Stimulated activated naive B cell treated with anti-CD40 and anti-IgM and Interleukin-4, amounts not matched to agents 10 μg/mL and 1 μg/mL and 100 μg/mL, for 72 hours (primary cell): ENCODE data around the gene ARHGAP32.

Experiments
- ATAC-seq, 2 donors: fragments of 150-1000 bp; cut with Tn5 transposase; replicated peaks; 2 replicates each; pipeline ENCODE4 v1.10.0; 2021; ENCODE audit warnings: moderate library complexity in 1 of 2
- DNase-seq: peaks from one replicate; pipeline ENCODE4 v3.0.0; 2021
- H3K27ac Mint-ChIP-seq: one replicate; pipeline ENCODE4 v1.8.0; 2022; ENCODE audit warnings: mild to moderate bottlenecking, mixed read lengths
- H3K27me3 Mint-ChIP-seq, 2 donors: one replicate each; pipeline ENCODE4 v1.8.0; 2022; ENCODE audit warnings: mixed read lengths in 2 of 2
- H3K36me3 Mint-ChIP-seq, 2 donors: one replicate each; pipeline ENCODE4 v1.8.0; 2022; ENCODE audit warnings: mixed read lengths in 2 of 2, mild to moderate bottlenecking in 1 of 2
- H3K4me1 Mint-ChIP-seq, 2 donors: one replicate each; pipeline ENCODE4 v1.8.0; 2022; ENCODE audit warnings: mixed read lengths in 2 of 2, mild to moderate bottlenecking in 1 of 2
- H3K4me3 Mint-ChIP-seq, 2 donors: one replicate each; pipeline ENCODE4 v1.8.0; 2022; ENCODE audit warnings: mild to moderate bottlenecking in 2 of 2, mixed read lengths in 2 of 2, moderate library complexity in 1 of 2
- H3K9me3 Mint-ChIP-seq, 2 donors: one replicate each; pipeline ENCODE4 v1.8.0; 2022; ENCODE audit warnings: mixed read lengths in 2 of 2, mild to moderate bottlenecking in 1 of 2

The ARHGAP32 gene

GRCh38 chr11:129115652-129116586 is 76.2 kb downstream of the ARHGAP32 start:
- Mint-ChIP-seq H3K36me3 (peaks cover 3 to 7% of the 10 kb centered on the region in 2 donors), H3K27me3 (no peaks in the 10 kb centered on the region), H3K27ac (no peak overlapping the region), H3K4me1 (no peaks in the 10 kb centered on the region), H3K4me3 (no peak overlapping the region), H3K9me3 (no peaks in the 10 kb centered on the region)
- DNase-seq (no peak), ATAC-seq (no peak)

- no peak overlapping the region for H3K4me3 Mint-ChIP-seq
- H3K4me1 Mint-ChIP-seq, result no peaks in the 10 kb centered on the region
- no peak overlapping the region for H3K27ac Mint-ChIP-seq
- DNase-seq, result no peak
- no peaks in the 10 kb centered on the region for H3K27me3 Mint-ChIP-seq
- no peak for ATAC-seq
- peaks cover 23 to 30% of the 10 kb centered on the region in 2 donors for H3K36me3 Mint-ChIP-seq
- peaks cover 11 to 17% of the 10 kb centered on the region in 2 donors for H3K9me3 Mint-ChIP-seq
These were observed 82.4 kb downstream of the ARHGAP32 start for GRCh38 chr11:129109701-129110100.

GRCh38 chr11:129106788-129107187 is 85.3 kb downstream of the ARHGAP32 start:
- H3K27me3 Mint-ChIP-seq, result no peaks in the 10 kb centered on the region
- H3K36me3 Mint-ChIP-seq, result peaks cover 33 to 37% of the 10 kb centered on the region in 2 donors
- H3K27ac Mint-ChIP-seq, result no peak overlapping the region
- peaks cover 20 to 21% of the 10 kb centered on the region in 2 donors for H3K9me3 Mint-ChIP-seq
- H3K4me3 Mint-ChIP-seq, result no peak overlapping the region
- peaks cover 0 to 6% of the 10 kb centered on the region in 2 donors for H3K4me1 Mint-ChIP-seq
- ATAC-seq (no peak), DNase-seq (no peak)

- Mint-ChIP-seq H3K4me3 (no peak overlapping the region), H3K27me3 (no peaks in the 10 kb centered on the region), H3K4me1 (peaks cover 0 to 13% of the 10 kb centered on the region in 2 donors), H3K9me3 (peaks cover 22 to 26% of the 10 kb centered on the region in 2 donors), H3K27ac (no peak overlapping the region), H3K36me3 (peaks cover 50 to 52% of the 10 kb centered on the region in 2 donors)
- ATAC-seq (peak; percentile 50 to 71), DNase-seq (no peak)
These were observed 89.4 kb downstream of the ARHGAP32 start for GRCh38 chr11:129102756-129103155.

- H3K4me3 Mint-ChIP-seq, result no peak overlapping the region
- DNase-seq, result no peak
- no peak for ATAC-seq
- H3K9me3 Mint-ChIP-seq, result peaks cover 28 to 31% of the 10 kb centered on the region in 2 donors
- peaks cover 0 to 13% of the 10 kb centered on the region in 2 donors for H3K4me1 Mint-ChIP-seq
- H3K36me3 Mint-ChIP-seq, result peaks cover 52 to 56% of the 10 kb centered on the region in 2 donors
- H3K27ac Mint-ChIP-seq, result no peak overlapping the region
- no peaks in the 10 kb centered on the region for H3K27me3 Mint-ChIP-seq
These were observed 89.9 kb downstream of the ARHGAP32 start for GRCh38 chr11:129102225-129102624.

- Mint-ChIP-seq H3K27ac (no peak overlapping the region), H3K9me3 (peaks cover 8 to 12% of the 10 kb centered on the region in 2 donors), H3K36me3 (peaks cover 11 to 15% of the 10 kb centered on the region in 2 donors), H3K4me3 (no peak overlapping the region), H3K4me1 (no peaks in the 10 kb centered on the region), H3K27me3 (no peaks in the 10 kb centered on the region)
- DNase-seq, result no peak
- ATAC-seq, result no peak
These were observed 98.8 kb downstream of the ARHGAP32 start for GRCh38 chr11:129093283-129093682.

- DNase-seq, result no peak
- no peak for ATAC-seq
- Mint-ChIP-seq H3K4me3 (no peak overlapping the region), H3K9me3 (no peaks in the 10 kb centered on the region), H3K27ac (no peak overlapping the region), H3K4me1 (no peaks in the 10 kb centered on the region), H3K36me3 (peaks cover 4 to 11% of the 10 kb centered on the region in 2 donors), H3K27me3 (no peaks in the 10 kb centered on the region)
These were observed 102.1 kb downstream of the ARHGAP32 start for GRCh38 chr11:129090056-129090455.

GRCh38 chr11:129089279-129089678 is 102.8 kb downstream of the ARHGAP32 start:
- H3K27ac Mint-ChIP-seq, result no peak overlapping the region
- no peaks in the 10 kb centered on the region for H3K4me1 Mint-ChIP-seq
- H3K36me3 Mint-ChIP-seq, result peaks cover 8 to 15% of the 10 kb centered on the region in 2 donors
- no peak overlapping the region for H3K4me3 Mint-ChIP-seq
- H3K27me3 Mint-ChIP-seq, result no peaks in the 10 kb centered on the region
- peaks cover 4% of the 10 kb centered on the region in 2 donors for H3K9me3 Mint-ChIP-seq
- ATAC-seq (no peak), DNase-seq (no peak)

- Mint-ChIP-seq H3K9me3 (peaks cover 23% of the 10 kb centered on the region in 2 donors), H3K27ac (no peak overlapping the region), H3K27me3 (no peaks in the 10 kb centered on the region), H3K36me3 (peaks cover 29 to 36% of the 10 kb centered on the region in 2 donors), H3K4me1 (no peaks in the 10 kb centered on the region), H3K4me3 (no peak overlapping the region)
- DNase-seq (no peak), ATAC-seq (no peak)
These were observed 105.1 kb downstream of the ARHGAP32 start for GRCh38 chr11:129086976-129087375.

- DNase-seq (no peak), ATAC-seq (no peak)
- peaks cover 16 to 21% of the 10 kb centered on the region in 2 donors for H3K36me3 Mint-ChIP-seq
- peaks cover 14% of the 10 kb centered on the region in 2 donors for H3K9me3 Mint-ChIP-seq
- H3K4me1 Mint-ChIP-seq, result peaks cover 0 to 3% of the 10 kb centered on the region in 2 donors
- no peak overlapping the region for H3K4me3 Mint-ChIP-seq
- H3K27me3 Mint-ChIP-seq, result no peaks in the 10 kb centered on the region
- no peak overlapping the region for H3K27ac Mint-ChIP-seq
These were observed 114.9 kb downstream of the ARHGAP32 start for GRCh38 chr11:129077191-129077590.

GRCh38 chr11:129075757-129076156 is 116.4 kb downstream of the ARHGAP32 start:
- no peaks in the 10 kb centered on the region for H3K27me3 Mint-ChIP-seq
- no peak for ATAC-seq
- DNase-seq, result no peak
- H3K4me3 Mint-ChIP-seq, result no peak overlapping the region
- peaks cover 12 to 14% of the 10 kb centered on the region in 2 donors for H3K36me3 Mint-ChIP-seq
- peaks cover 0 to 3% of the 10 kb centered on the region in 2 donors for H3K4me1 Mint-ChIP-seq
- no peak overlapping the region for H3K27ac Mint-ChIP-seq
- peaks cover 7 to 11% of the 10 kb centered on the region in 2 donors for H3K9me3 Mint-ChIP-seq

GRCh38 chr11:129067454-129067853 is 124.7 kb downstream of the ARHGAP32 start:
- H3K27me3 Mint-ChIP-seq, result no peaks in the 10 kb centered on the region
- no peaks in the 10 kb centered on the region for H3K4me1 Mint-ChIP-seq
- DNase-seq (no peak), ATAC-seq (no peak)
- H3K4me3 Mint-ChIP-seq, result no peak overlapping the region
- no peaks in the 10 kb centered on the region for H3K9me3 Mint-ChIP-seq
- no peak overlapping the region for H3K27ac Mint-ChIP-seq
- H3K36me3 Mint-ChIP-seq, result peaks cover 0 to 5% of the 10 kb centered on the region in 2 donors

GRCh38 chr11:129066229-129066628 is 125.9 kb downstream of the ARHGAP32 start:
- no peak for ATAC-seq
- H3K4me3 Mint-ChIP-seq, result no peak overlapping the region
- peaks cover 0 to 1% of the 10 kb centered on the region in 2 donors for H3K36me3 Mint-ChIP-seq
- H3K9me3 Mint-ChIP-seq, result no peaks in the 10 kb centered on the region
- no peak overlapping the region for H3K27ac Mint-ChIP-seq
- no peaks in the 10 kb centered on the region for H3K27me3 Mint-ChIP-seq
- H3K4me1 Mint-ChIP-seq, result no peaks in the 10 kb centered on the region
- no peak for DNase-seq

GRCh38 chr11:129063118-129063517 is 129.0 kb downstream of the ARHGAP32 start:
- ATAC-seq (no peak), DNase-seq (no peak)
- Mint-ChIP-seq H3K27me3 (no peaks in the 10 kb centered on the region), H3K9me3 (no peaks in the 10 kb centered on the region), H3K4me3 (no peak overlapping the region), H3K4me1 (no peaks in the 10 kb centered on the region), H3K27ac (no peak overlapping the region), H3K36me3 (peaks cover 0 to 1% of the 10 kb centered on the region in 2 donors)
